Mesothelial cell of epicardium (in vitro differentiated cells): ENCODE measurements around the gene KCTD1. TPM values are rescaled to one million over a fixed set of nuclear protein-coding genes. Genes with fewer than 3 reads are reported as not detected.
A peak's percentile ranks its signal among the peaks of the same experiment; 100 is the strongest.

Experiments used
- DNase-seq, 2 experiments: peaks; one replicate each; pipeline ENCODE4 v3.0.0; 2021; ENCODE audit warnings: low spot score in 2 of 2; ENCODE audit not compliant: unreplicated experiment in 2 of 2
- H3K27ac Mint-ChIP-seq: 2 replicates; pipeline ENCODE4 v1.8.0; 2021; ENCODE audit warnings: mixed read lengths
- H3K27me3 Mint-ChIP-seq: 2 replicates; pipeline ENCODE4 v1.8.0; 2021; ENCODE audit warnings: low read depth, mixed read lengths
- H3K36me3 Mint-ChIP-seq: 2 replicates; pipeline ENCODE4 v1.8.0; 2021; ENCODE audit warnings: mixed read lengths
- H3K4me1 Mint-ChIP-seq: 2 replicates; pipeline ENCODE4 v1.8.0; 2021; ENCODE audit warnings: mixed read lengths
- H3K4me3 Mint-ChIP-seq: 2 replicates; pipeline ENCODE4 v1.8.0; 2021; ENCODE audit warnings: mild to moderate bottlenecking, moderate library complexity, mixed read lengths
- H3K9me3 Mint-ChIP-seq: 2 replicates; pipeline ENCODE4 v1.8.0; 2021; ENCODE audit warnings: mixed read lengths
- CTCF ChIP-seq: fragments of 200-600 bp; sonication (generic); IDR thresholded peaks from one replicate; pipeline ENCODE4 v1.5.0; 2021; ENCODE audit warnings: antibody characterized with exemption; ENCODE audit not compliant: unreplicated experiment
- total RNA-seq: library from RNA; stranded (reverse); gene quantifications from 3 replicates; pipeline ENCODE4 v1.2.1, GENCODE V29; 2021

The KCTD1 gene
- total RNA-seq, 1 donor from 2014 or later: 38.5 TPM

- Mint-ChIP-seq H3K36me3 (peaks cover 16% of the 10 kb centered on the region), H3K27me3 (no peaks in the 10 kb centered on the region), H3K9me3 (no peaks in the 10 kb centered on the region), H3K27ac (no peak overlapping the region), H3K4me1 (peaks cover 18% of the 10 kb centered on the region), H3K4me3 (no peak overlapping the region)
- no peak for DNase-seq
- no peak for TF ChIP-seq CTCF
Measured at GRCh38 chr18:26464128-26465011, 84.0 kb downstream of the KCTD1 start.

GRCh38 chr18:26462355-26462754 lies 86.0 kb downstream of the KCTD1 start:
- H3K27me3 Mint-ChIP-seq: no peaks in the 10 kb centered on the region
- H3K27ac Mint-ChIP-seq: no peak overlapping the region
- peaks cover 24% of the 10 kb centered on the region for H3K36me3 Mint-ChIP-seq
- H3K9me3 Mint-ChIP-seq: no peaks in the 10 kb centered on the region
- DNase-seq: no peak
- H3K4me1 Mint-ChIP-seq: peaks cover 8% of the 10 kb centered on the region
- no peak for TF ChIP-seq CTCF
- H3K4me3 Mint-ChIP-seq: no peak overlapping the region

- no peak for DNase-seq
- H3K27me3 Mint-ChIP-seq: no peaks in the 10 kb centered on the region
- H3K27ac Mint-ChIP-seq: no peak overlapping the region
- peaks cover 8% of the 10 kb centered on the region for H3K4me1 Mint-ChIP-seq
- H3K9me3 Mint-ChIP-seq: no peaks in the 10 kb centered on the region
- H3K36me3 Mint-ChIP-seq: peaks cover 24% of the 10 kb centered on the region
- TF ChIP-seq CTCF: no peak
- no peak overlapping the region for H3K4me3 Mint-ChIP-seq
Measured at GRCh38 chr18:26461405-26461804, 86.9 kb downstream of the KCTD1 start.

- no peak for DNase-seq
- Mint-ChIP-seq H3K27ac (peak overlapping the region; percentile 0), H3K36me3 (peaks cover 26% of the 10 kb centered on the region), H3K9me3 (no peaks in the 10 kb centered on the region), H3K4me3 (no peak overlapping the region), H3K4me1 (peaks cover 11% of the 10 kb centered on the region), H3K27me3 (no peaks in the 10 kb centered on the region)
- TF ChIP-seq CTCF: no peak
Measured at GRCh38 chr18:26460449-26461091, 87.8 kb downstream of the KCTD1 start.

GRCh38 chr18:26459884-26460283 lies 88.5 kb downstream of the KCTD1 start:
- Mint-ChIP-seq H3K4me1 (peaks cover 11% of the 10 kb centered on the region), H3K27me3 (no peaks in the 10 kb centered on the region), H3K27ac (peak overlapping the region; percentile 22), H3K4me3 (no peak overlapping the region), H3K36me3 (peaks cover 23% of the 10 kb centered on the region), H3K9me3 (no peaks in the 10 kb centered on the region)
- TF ChIP-seq CTCF: no peak
- DNase-seq: no peak
